HG03280 (cell line): ENCODE measurements around the gene GATM.
"Not testable (repeated sequence)": the region's sequence is repeated elsewhere in the genome, so short reads cannot be mapped to it uniquely, and the experiment has no call there.

Source experiments
- ATAC-seq: cut with Tn5 transposase; IDR thresholded peaks from one replicate; pipeline ENCODE4 v1.9.1; 2021; ENCODE audit warnings: mild to moderate bottlenecking, moderate library complexity; ENCODE audit not compliant: unreplicated experiment

GATM gene

GRCh38 chr15:45391746-45392583 is 13.6 kb upstream of the GATM start:
- peak; percentile 95 for ATAC-seq

DNA sequence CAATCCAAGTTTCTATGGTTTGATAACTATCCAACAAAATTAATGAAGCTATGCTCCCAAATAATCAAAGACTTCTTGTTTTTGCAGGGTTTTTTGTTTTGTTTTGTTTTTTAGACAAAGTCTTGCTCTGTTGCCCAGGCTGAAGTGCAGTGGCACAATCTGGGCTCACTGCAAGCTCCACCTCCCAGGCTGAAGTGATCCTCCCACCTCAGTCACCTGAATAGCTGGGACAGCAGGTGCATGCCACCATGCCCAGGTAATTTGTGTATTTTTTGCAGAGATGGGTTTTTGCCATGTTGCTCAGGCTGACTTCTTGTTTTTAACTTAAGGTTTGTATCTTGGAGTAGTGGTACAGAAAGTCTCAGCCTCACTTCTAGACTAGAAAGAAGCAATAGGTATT is 11.0 kb upstream of the GATM start:
- no peak for ATAC-seq

DNA sequence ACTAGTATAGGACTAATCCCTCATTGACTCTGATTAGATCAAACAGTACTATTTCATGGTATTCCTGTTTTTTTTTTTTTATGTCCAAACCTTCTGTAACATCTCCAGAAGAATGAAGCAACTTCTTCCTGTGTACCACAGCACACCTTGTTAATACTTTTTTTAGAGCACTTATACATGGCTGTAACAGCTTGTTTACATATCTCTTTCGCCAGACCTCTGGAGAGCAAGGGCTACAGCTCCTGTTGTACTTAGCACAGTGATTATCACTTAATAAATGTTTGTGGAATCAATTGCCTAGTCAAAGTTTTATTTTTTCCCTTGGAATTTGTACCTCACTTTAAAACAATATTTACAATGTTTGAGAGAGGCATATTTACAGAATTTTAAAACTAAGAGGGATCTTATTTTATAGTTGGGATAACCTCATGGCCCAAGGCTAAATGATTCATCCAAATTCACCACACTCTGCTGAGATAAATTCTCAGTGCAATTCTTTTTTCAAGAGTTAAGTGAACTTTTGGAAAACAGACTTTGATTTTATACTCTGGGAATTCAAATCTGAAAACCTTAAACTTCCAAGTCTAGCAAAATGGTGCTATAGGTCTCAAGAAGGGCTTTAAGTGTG is 9.2 kb upstream of the GATM start:
- no peak for ATAC-seq

GRCh38 chr15:45386974-45387373 is 8.6 kb upstream of the GATM start:
- no peak for ATAC-seq

- no peak for ATAC-seq
These were observed 8.1 kb upstream of the GATM start for GRCh38 chr15:45386420-45386819.

GRCh38 chr15:45385590-45385989 is 7.2 kb upstream of the GATM start:
- no peak for ATAC-seq

- no peak for ATAC-seq
These were observed 6.4 kb upstream of the GATM start for GRCh38 chr15:45384700-45385099.

- ATAC-seq = no peak
These were observed 544 bp upstream of the GATM start for GRCh38 chr15:45378913-45379262.

- peak; percentile 10 for ATAC-seq
These were observed 665 bp downstream of the GATM start for GRCh38 chr15:45377609-45378148.

DNA sequence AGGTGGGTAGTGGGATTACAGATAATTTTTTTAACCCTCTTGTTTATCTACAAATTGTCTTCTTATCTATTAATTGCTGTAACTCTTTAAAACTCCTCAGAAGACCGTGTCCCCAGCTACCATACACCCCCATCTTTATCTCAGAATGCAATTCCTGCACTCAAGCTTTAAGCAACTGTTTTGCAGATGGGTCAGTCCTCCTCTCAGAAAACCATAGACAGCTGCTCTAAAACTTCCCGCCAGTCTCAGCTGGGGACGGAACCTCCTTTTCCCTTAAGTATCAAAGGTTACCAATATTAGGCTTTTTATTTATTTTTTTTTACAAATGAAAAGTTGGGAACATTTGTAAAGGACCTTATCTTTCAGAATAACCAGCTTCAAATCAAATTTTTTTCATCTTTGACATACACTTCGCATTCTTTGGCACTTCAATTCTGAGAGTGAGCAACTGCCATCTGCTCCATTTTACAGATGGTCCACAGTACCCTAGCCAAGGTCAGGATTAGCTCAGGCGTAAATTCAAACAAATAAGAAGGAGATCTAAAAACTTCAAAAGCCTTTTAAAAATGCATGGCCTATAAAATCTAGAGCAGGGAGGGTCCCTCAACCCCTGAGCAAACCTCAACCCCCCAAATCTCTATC is 1.3 kb downstream of the GATM start:
- no peak for ATAC-seq

DNA sequence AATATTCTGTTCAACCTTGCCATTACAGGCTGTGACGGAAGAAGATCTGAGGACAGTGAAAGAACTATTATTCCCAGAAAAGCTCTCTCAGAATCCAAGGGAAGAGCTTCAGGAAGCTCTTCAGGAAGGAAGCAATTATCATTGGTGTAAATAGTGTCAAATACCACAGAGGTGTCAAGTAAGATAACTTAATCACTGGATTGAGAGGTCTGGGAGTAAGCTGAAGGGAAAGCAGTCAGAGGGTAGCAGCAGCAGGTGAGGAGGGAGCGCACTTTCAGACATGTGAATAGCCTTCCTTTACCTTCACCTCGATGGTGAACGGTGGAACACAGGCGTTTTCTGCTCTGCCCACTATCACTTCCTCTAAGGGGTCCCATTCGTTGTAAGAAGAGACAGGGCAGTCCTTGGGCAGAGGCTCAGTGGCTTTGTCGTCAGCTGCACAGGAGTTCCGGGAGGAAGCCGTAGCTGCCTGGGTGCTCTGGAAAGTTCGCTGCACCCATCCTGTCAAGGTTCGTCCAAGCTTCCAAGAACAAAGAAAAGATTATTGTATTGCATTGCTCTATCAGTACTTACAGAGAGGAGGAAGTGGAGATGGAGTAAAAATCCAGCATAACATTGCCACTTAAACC is 1.9 kb downstream of the GATM start:
- no peak for ATAC-seq

GRCh38 chr15:45375836-45376235 is 2.5 kb downstream of the GATM start:
- ATAC-seq = no peak

DNA sequence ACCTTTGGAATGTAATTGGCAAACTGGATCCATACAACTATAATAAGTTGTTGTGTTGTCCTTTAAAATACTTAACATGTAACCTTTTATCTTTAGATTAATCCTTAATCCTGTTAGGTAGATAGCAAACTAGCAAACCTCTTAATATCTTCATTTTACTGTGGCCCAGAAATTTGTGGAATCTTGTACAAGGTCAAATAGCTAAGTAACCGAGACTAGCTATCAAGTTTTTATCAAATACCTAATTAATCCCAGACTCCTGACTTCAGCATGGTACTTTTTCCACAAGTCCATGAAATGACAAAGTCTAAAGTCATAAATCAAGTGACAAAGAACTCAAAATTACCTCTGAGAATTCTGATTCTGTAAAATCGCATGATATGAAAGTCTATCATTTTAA is 4.4 kb downstream of the GATM start:
- no peak for ATAC-seq

DNA sequence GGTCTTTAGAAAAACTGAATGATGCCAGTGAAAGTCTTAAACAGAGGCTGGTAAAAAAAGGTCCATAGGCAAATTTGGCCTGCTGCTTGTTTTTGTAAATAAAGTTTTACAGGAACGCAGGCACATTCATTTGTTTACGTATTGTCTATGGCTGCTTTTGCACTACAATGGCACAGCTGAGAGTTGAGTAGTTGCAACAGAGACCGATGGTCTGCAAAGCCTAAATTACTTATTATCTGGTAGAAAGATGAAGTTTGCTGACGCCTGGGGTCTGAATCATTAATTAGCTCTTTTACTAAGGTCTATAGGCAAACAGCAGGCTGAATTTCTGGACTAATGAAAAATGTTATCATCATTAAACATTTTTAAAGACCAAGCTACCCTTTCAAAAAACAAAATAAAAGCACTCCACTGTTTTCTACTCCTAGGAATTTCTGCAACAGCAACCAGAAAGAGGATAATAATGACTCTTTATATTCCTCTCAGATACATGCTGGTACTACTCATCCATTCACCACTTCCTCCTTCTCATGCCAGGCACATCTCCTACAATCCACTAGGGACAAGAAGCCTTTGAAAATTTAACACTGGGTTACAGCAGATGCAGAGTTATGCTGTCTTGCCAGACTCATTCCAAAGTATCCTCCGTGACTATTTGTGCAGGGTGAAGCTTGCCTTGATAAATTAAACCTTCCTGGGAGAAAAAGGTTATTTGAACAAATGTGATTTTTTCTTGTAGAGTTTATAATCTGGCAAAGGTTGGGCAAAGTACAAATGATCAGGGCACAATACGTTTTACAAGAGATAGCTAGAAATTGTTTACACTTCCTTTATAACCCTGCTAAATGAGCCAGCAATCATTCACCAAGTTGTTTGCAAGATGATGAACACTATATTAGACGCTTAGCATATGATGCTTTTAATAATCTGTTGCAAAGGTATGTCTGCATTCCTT is 6.0 kb downstream of the GATM start:
- no peak for ATAC-seq

DNA sequence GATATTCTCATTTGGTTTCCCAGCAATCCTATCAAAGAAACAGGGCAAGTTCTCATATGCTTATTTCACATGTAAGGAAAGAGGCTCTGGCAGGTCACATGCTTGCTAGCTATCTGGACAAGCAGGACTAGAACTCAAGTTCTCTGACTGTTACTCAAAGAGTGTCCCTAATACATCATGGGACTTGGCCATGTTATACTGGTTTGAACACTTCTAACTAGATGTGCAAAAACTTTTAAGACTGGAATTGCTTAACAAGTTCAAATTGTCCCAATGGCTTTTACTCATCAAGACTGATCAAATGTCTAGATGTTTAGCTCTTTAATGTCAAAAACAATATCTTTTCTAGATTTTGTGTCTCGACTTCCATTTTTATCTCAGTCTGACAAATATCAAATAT is 6.8 kb downstream of the GATM start:
- ATAC-seq = no peak

GRCh38 chr15:45370042-45370441 is 8.3 kb downstream of the GATM start:
- not testable (repeated sequence) for ATAC-seq

GRCh38 chr15:45367222-45367621 is 11.1 kb downstream of the GATM start:
- ATAC-seq = not testable (repeated sequence)

DNA sequence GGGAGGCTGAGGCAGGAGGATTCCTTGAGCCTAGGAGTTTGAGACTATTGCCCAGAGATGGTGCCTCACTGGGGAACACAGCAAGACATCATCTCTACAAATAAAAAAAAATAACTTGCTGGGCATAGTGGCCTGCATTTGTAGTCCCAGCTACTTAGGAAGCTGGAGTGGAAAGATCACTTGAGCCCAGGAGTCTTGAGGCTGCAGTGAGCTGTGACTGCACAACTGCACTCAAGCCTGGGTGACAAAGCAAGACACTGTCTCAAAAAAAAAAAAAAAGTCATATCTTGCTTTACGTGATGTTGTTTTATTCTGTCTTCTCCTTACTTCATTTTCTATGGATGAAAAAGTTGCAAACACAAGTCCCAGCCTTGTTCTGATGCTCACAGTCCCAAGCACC is 14.1 kb downstream of the GATM start:
- no peak for ATAC-seq

GRCh38 chr15:45363801-45364200 is 14.5 kb downstream of the GATM start:
- no peak for ATAC-seq

GRCh38 chr15:45363334-45363733 is 15.0 kb downstream of the GATM start:
- ATAC-seq = no peak
